ENCODE data around the gene BIRC3. TPM values are rescaled to one million over a fixed set of nuclear protein-coding genes. Genes with fewer than 3 reads are reported as not detected.
A peak's percentile ranks its signal among the peaks of the same experiment; 100 is the strongest.

Gene BIRC3
- total RNA-seq, 4 donors from 2014 or later, result 1.7 to 2.5 (median 2.0) TPM

DNA sequence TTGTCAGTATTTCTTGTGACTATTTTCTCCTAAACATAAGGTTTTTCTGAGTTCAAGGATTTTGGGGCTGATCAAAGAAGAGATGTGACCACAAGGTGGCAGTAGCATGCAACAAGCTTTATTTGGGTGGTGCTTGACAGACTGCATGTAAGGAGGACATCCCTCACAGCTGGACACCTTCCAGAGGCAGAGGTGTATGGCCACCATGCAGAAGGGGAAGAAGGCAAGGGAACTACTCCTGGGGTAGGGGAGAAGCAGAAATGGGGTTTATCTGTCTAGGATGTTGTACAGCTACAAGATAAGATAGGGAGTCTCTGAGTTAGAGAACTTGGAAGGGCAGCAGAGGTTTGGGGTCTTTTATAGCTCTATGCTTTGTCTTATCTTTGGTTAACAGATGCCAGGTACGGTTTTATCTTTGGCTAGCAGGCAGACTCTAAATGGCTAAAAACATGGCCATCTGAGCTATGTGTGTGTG is 24.6 kb downstream of the BIRC3 start:
- in situ Hi-C loops (cut with MboI; ENCODE audit: low sequenced_read_pairs in 4 of 4), result loop anchor here (5.0 to 10.0 kb wide), 3 partner anchors 57 to 155 kb away; no protein-coding TSS in a partner anchor
- intact Hi-C loops (cut with DNase I; ENCODE audit: low total_unique reads), result loop anchor here (1.0 kb wide), 1 partner anchor 153 kb away; no protein-coding TSS in a partner anchor
- H3K9me3 ChIP-seq, result no peaks in the 10 kb centered on the region
- no peaks in the 10 kb centered on the region for H3K27me3 ChIP-seq
- TF ChIP-seq, protein P1, sequence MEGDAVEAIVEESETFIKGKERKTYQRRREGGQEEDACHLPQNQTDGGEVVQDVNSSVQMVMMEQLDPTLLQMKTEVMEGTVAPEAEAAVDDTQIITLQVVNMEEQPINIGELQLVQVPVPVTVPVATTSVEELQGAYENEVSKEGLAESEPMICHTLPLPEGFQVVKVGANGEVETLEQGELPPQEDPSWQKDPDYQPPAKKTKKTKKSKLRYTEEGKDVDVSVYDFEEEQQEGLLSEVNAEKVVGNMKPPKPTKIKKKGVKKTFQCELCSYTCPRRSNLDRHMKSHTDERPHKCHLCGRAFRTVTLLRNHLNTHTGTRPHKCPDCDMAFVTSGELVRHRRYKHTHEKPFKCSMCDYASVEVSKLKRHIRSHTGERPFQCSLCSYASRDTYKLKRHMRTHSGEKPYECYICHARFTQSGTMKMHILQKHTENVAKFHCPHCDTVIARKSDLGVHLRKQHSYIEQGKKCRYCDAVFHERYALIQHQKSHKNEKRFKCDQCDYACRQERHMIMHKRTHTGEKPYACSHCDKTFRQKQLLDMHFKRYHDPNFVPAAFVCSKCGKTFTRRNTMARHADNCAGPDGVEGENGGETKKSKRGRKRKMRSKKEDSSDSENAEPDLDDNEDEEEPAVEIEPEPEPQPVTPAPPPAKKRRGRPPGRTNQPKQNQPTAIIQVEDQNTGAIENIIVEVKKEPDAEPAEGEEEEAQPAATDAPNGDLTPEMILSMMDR (IDR thresholded peaks at IDR 0.05 in 4 of 5, conservative IDR thresholded peaks at IDR 0.05 in 1 of 5), result peak; percentile 49 to 79 (median 63)
- no peak for TF ChIP-seq POLR2A (IDR thresholded peaks at IDR 0.05)
- DNase-seq, result peak; percentile 65 to 66
- ATAC-seq, result peak; percentile 48 to 64
- no peak overlapping the region for H3K27ac ChIP-seq
- no peak overlapping the region for H3K4me3 ChIP-seq
- H3K36me3 ChIP-seq, result no peaks in the 10 kb centered on the region
- H3K4me1 ChIP-seq, result peaks cover 8 to 12% of the 10 kb centered on the region in 2 donors

DNA sequence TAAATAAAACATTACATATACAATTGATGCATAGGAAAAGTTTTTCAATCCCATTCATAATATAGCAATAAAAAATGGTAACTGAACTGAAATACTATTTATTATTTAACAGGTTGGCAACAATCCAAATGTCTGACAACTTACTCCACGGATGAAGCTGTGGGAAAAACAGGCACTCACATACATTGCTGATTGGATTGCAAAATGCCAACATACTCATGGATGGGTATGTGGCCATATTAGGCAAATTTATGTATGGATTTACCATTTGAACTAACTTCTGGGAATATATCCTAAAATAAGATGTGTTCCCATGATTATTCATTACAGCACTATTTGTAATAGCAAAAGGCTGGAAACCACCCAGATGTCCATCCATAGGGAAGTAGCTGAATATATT is 26.5 kb downstream of the BIRC3 start:
- intact Hi-C loops (cut with DNase I; ENCODE audit: low total_unique reads), result no loop called here
- Histone ChIP-seq H3K27ac (no peak overlapping the region), H3K9me3 (no peaks in the 10 kb centered on the region), H3K4me3 (no peak overlapping the region), H3K27me3 (no peaks in the 10 kb centered on the region), H3K36me3 (no peaks in the 10 kb centered on the region), H3K4me1 (peaks cover 17 to 22% of the 10 kb centered on the region in 2 donors)
- ATAC-seq, result no peak
- no peak for TF ChIP-seq POLR2A (IDR thresholded peaks at IDR 0.05)
- TF ChIP-seq, protein P1 (IDR thresholded peaks at IDR 0.05 in 4 of 5, conservative IDR thresholded peaks at IDR 0.05 in 1 of 5), result no peak
- no peak for DNase-seq
- in situ Hi-C loops (cut with MboI; ENCODE audit: low sequenced_read_pairs in 4 of 4), result loop anchor here (5.0 to 10.0 kb wide), 3 partner anchors 59 to 153 kb away; no protein-coding TSS in a partner anchor

DNA sequence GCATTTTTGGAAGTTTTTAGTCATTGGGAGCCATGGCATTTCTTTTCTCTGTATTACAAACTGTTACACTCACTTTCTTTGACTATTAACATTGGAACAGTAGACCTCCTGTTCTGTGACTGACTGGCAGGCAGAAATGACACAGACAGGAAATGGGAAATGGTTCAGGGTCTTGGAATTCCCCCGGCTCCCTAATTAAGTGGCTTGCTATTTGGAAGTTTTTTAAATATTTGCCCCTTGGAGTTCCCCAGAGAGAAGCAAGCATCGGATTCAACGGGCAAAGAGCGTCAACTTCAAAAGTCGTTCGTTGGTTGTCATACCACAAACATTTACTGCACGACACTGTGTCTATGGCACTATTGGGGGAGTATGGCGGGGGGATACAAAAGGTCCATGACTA is 28.6 kb downstream of the BIRC3 start:
- intact Hi-C loops (cut with DNase I; ENCODE audit: low total_unique reads) (loop anchor here (2.0 kb wide), 3 partner anchors 57 to 235 kb away; partner anchors contain the start of genes TMEM123 and YAP1), in situ Hi-C loops (cut with MboI; ENCODE audit: low sequenced_read_pairs in 4 of 4) (loop anchor here (10.0 kb wide), 2 partner anchors 61 to 149 kb away; no protein-coding TSS in a partner anchor)
- peak overlapping the region; percentile 93 to 100 (median 98) for H3K27ac ChIP-seq

DNA sequence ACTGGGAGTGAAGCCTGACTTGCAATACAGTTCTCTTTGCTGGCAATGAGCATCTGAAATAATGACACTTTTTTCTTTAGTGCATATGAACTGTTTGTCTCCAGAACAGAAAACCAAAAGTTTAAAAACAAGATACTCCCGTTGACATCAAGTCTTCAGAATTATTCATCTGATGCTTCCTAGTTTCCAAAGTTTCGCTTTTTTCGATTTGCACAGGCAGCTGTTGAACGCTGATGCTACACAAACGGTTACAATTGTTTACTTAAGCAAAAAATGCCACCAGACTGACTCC is 29.1 kb downstream of the BIRC3 start:
- H3K36me3 ChIP-seq, result peaks cover 0 to 15% of the 10 kb centered on the region in 2 donors
- no peaks in the 10 kb centered on the region for H3K27me3 ChIP-seq
- DNase-seq (no peak), ATAC-seq (no peak)
- intact Hi-C loops (cut with DNase I; ENCODE audit: low total_unique reads), result loop anchor here (2.0 kb wide), 3 partner anchors 58 to 236 kb away; partner anchors contain the start of genes TMEM123 and YAP1
- H3K9me3 ChIP-seq, result no peaks in the 10 kb centered on the region
- in situ Hi-C loops (cut with MboI; ENCODE audit: low sequenced_read_pairs in 4 of 4), result loop anchor here (10.0 kb wide), 2 partner anchors 62 to 148 kb away; no protein-coding TSS in a partner anchor
- no peak for TF ChIP-seq POLR2A (IDR thresholded peaks at IDR 0.05)
- TF ChIP-seq, protein P1 (IDR thresholded peaks at IDR 0.05 in 4 of 5, conservative IDR thresholded peaks at IDR 0.05 in 1 of 5), result no peak
- H3K4me3 ChIP-seq, result peak overlapping the region; percentile 61 to 99 (median 90)
- H3K4me1 ChIP-seq, result peaks cover 20 to 26% of the 10 kb centered on the region in 2 donors
- peak overlapping the region; percentile 93 to 100 (median 98) for H3K27ac ChIP-seq

More for the DNA sequence above, 28.6 kb downstream of the BIRC3 start:
- peaks cover 20 to 26% of the 10 kb centered on the region in 2 donors for H3K4me1 ChIP-seq
- peaks cover 0 to 14% of the 10 kb centered on the region in 2 donors for H3K36me3 ChIP-seq
- no peak for TF ChIP-seq POLR2A (IDR thresholded peaks at IDR 0.05)
- TF ChIP-seq, protein P1 (IDR thresholded peaks at IDR 0.05 in 4 of 5, conservative IDR thresholded peaks at IDR 0.05 in 1 of 5), result no peak
- H3K27me3 ChIP-seq, result no peaks in the 10 kb centered on the region
- H3K9me3 ChIP-seq, result no peaks in the 10 kb centered on the region
- DNase-seq (no peak), ATAC-seq (no peak)
- peak overlapping the region; percentile 61 to 99 (median 90) for H3K4me3 ChIP-seq
